NCI-H2196 treated with DMSO at 0.1 percent for 48 hours (cell line): ENCODE measurements around the gene SCAF11.
A peak's percentile ranks its signal among the peaks of the same experiment; 100 is the strongest.

Experiments
- DNase-seq: peaks from one replicate; lab custom pipeline; 2025; ENCODE audit not compliant: unreplicated experiment; lab: John Stamatoyannopoulos, UW

Gene SCAF11

GRCh38 chr12:45915405-45915804 lies 75.0 kb downstream of the SCAF11 start:
- DNase-seq, result no peak

- DNase-seq, result no peak
These were observed 76.3 kb downstream of the SCAF11 start for GRCh38 chr12:45914090-45914489.

- no peak for DNase-seq
These were observed 76.7 kb downstream of the SCAF11 start for GRCh38 chr12:45913631-45914030.

- no peak for DNase-seq
These were observed 77.6 kb downstream of the SCAF11 start for GRCh38 chr12:45912774-45913173.

GRCh38 chr12:45909041-45909713 lies 81.2 kb downstream of the SCAF11 start:
- DNase-seq, result peak; percentile 44

GRCh38 chr12:45907955-45908354 lies 82.4 kb downstream of the SCAF11 start:
- DNase-seq, result no peak

GRCh38 chr12:45898094-45898493 lies 92.3 kb downstream of the SCAF11 start:
- DNase-seq, result no peak

- no peak for DNase-seq
These were observed 94.4 kb downstream of the SCAF11 start for GRCh38 chr12:45895961-45896360.

- no peak for DNase-seq
These were observed 97.1 kb downstream of the SCAF11 start for GRCh38 chr12:45893240-45893639.

- no peak for DNase-seq
These were observed 100.1 kb downstream of the SCAF11 start for GRCh38 chr12:45890276-45890675.

- DNase-seq, result no peak
These were observed 102.8 kb downstream of the SCAF11 start for GRCh38 chr12:45887544-45887943.

GRCh38 chr12:45886685-45887084 lies 103.7 kb downstream of the SCAF11 start:
- DNase-seq, result no peak

- DNase-seq, result no peak
These were observed 107.2 kb downstream of the SCAF11 start for GRCh38 chr12:45883187-45883586.

GRCh38 chr12:45880533-45880932 lies 109.8 kb downstream of the SCAF11 start:
- DNase-seq, result no peak

- DNase-seq, result no peak
These were observed 110.9 kb downstream of the SCAF11 start for GRCh38 chr12:45879363-45879895.

GRCh38 chr12:45878630-45879255 lies 111.6 kb downstream of the SCAF11 start:
- no peak for DNase-seq

GRCh38 chr12:45877069-45877468 lies 113.3 kb downstream of the SCAF11 start:
- no peak for DNase-seq

- no peak for DNase-seq
These were observed 117.9 kb downstream of the SCAF11 start for GRCh38 chr12:45872446-45872845.
